GM19372 (cell line): Measurements from ENCODE around the gene B3GALNT1.
A peak's percentile ranks its signal among the peaks of the same experiment; 100 is the strongest.

ENCODE experiments used
- ATAC-seq: cut with Tn5 transposase; IDR thresholded peaks from one replicate; pipeline ENCODE4 v1.9.1; 2021; ENCODE audit warnings: mild to moderate bottlenecking, low read depth, moderate library complexity; ENCODE audit not compliant: unreplicated experiment

B3GALNT1 gene, protein sequence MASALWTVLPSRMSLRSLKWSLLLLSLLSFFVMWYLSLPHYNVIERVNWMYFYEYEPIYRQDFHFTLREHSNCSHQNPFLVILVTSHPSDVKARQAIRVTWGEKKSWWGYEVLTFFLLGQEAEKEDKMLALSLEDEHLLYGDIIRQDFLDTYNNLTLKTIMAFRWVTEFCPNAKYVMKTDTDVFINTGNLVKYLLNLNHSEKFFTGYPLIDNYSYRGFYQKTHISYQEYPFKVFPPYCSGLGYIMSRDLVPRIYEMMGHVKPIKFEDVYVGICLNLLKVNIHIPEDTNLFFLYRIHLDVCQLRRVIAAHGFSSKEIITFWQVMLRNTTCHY

DNA sequence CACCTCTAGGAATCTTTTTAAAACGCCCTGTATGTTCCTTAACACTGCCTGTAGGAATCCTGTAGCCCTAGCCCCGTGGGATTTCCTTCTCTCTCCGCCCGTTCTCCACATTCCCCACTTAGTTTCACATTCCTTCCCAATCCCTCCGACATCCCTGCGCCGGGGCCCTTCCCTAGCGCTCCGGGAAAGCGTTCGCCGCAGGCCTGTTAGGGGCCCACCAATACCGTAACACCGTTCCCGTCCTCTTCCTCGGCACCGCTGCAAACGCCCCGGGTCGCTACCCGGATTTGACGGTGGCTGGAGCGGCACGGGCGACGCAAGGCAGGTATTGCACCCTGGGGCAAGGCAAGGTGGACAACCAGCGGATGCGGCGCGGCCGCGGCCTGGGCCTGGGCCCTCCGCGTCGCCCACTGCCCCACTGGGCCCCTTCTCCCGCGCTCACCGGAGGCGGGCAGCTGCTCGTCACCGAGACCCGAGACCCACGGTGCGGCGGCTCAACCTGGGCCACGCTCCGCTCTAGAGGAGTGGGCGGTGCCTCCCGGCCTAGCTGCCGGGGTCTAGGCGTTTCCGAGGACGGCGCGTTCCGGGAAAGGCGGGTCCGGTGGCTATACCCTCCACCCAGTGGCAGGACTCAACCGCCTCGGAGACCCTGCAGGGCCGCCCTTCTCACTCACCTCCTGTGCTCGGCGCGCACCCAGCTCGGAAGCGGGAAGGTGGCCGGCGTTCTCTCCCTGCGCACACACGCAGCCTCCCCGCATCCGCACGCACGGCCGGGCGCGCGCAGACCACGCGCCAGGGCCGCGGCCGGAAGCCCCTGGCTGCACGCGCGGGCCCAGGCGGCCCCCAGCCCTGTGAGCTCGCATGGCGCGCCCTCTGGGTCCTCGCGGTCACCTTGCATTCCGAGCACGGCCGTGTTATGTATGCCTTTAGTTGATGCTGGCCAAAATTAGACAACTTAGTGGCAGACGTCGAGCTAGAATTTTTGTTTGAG, at the start of gene B3GALNT1:
Gene B3GALNT1, minus strand, starts transcription at position 789 of the 991 bp plus-strand sequence. CDS start 18,595 bp downstream, outside the sequence.
- peak; percentile 67 for ATAC-seq

DNA sequence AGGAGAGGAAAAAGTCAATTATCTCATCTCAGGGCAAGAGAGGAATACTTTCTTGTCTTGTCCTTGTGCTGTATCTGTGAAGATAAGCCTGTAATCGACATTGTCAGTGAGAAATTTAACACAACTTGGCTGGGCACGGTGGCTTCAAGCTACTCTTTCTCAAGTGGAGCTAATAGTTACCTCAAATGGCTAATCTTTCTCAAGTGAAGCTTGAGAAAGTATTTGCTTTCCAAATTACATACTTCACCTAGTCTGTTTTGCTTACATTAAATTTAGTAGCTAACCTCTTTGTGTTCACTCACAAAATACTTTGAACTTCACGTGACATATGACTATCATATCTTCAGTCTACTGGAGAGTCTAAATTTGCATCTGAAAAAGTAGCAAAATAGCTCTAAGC, 48.3 kb upstream of the B3GALNT1 start:
- ATAC-seq = no peak

DNA sequence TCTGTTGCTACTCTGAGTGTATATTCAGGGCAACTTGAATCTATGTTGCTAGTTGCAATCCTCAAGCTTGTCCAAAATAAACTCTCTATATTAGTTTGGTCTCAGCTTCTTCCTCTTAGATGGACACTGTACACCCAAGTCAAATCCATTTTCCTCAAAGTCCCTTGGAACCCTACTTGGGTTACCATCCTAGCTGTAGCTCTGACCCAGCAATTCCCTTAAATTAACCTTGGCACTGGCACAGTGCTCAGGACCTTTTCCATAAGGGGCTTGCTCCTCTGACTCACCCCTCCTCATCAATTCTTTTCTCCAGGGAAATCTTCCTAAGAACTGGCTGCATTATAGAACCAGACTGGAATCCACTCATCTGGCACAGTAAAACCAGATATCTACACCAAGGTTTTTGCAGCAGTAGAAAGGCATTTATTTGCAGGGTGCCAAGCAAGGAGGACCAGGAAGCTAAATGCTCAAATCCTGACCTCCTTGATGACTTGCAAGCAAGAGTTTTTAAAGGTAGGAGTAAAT, 44.9 kb upstream of the B3GALNT1 start:
- ATAC-seq = no peak

- no peak for ATAC-seq
Measured at GRCh38 chr3:161149529-161149928, 44.4 kb upstream of the B3GALNT1 start.

- ATAC-seq = no peak
Measured at GRCh38 chr3:161148832-161149475, 43.8 kb upstream of the B3GALNT1 start.

DNA sequence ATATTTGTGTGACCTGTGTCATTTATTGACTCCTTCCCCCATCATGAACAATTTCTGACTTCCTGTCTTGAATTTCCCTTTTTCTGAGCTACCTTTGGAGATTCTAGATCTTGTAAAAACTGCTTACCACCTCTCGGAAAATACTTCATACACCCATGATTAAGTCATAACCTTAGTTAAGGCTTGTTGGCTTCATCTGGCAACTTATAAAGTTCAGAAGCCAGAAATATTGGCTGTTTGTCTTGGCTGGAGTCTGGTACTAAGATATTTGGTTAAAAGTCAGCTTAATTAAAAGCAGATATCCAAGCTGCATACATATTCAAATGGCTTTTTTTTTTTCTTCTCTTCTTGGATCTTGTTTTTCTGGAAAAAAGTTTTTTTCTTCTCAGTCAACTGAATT, 37.3 kb upstream of the B3GALNT1 start:
- ATAC-seq = no peak

DNA sequence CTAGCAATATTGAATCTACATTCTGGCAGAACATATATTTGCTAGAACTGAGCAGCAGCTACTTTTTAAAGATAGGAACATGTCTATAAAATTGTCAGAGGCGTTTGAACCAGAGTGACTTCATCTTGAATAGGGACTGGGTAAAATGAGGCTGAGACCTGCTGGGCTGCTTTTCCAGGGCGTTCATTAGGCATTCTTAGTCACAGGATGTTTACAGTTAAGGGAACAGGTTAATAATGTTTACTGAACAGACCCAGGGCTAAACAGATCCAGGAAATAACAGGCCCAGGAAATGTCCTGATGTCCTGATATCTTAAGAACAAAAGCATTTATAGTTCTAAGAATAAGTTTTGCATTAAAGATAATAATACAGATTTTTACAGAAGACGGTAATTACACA, 34.5 kb upstream of the B3GALNT1 start:
- no peak for ATAC-seq

DNA sequence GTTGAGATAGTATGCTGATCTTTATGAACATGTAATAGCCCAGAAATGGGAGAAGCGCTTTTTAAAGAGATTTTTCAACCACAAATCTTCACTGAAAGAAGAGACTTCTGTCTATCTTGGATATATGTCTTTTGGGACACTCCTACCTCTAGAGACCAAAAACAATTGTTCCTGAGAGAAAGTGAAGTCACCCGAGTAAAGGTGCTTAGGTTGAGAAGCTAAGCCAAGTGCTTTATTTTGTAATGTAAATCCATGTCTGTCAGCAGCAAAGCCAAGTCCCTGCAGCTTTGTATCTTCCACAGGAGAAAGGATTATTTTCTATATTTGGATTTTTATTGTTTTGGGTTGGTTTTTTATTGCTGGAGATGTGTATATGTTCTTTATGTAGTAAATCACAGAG, 32.1 kb upstream of the B3GALNT1 start:
- no peak for ATAC-seq

DNA sequence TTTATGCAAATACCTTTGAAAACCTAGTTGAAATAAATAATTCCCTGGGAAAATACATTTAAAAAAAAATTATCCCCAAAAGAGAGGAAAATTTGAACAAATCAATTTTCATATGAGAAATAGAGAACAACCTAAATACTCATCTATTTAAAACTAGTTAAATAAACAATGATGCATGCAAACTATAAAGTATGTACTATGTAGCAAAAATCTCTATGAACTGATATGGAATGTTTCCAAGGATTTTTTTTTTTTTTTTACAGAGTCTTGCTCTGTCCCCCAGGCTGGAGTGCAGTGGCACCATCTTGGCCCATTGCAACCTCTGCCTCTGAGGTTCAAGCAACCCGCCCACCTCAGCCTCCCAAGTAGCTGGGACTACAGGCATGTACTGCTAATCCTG, 27.2 kb upstream of the B3GALNT1 start:
- ATAC-seq = no peak

GRCh38 chr3:161126495-161126894, 21.3 kb upstream of the B3GALNT1 start:
- ATAC-seq = no peak

DNA sequence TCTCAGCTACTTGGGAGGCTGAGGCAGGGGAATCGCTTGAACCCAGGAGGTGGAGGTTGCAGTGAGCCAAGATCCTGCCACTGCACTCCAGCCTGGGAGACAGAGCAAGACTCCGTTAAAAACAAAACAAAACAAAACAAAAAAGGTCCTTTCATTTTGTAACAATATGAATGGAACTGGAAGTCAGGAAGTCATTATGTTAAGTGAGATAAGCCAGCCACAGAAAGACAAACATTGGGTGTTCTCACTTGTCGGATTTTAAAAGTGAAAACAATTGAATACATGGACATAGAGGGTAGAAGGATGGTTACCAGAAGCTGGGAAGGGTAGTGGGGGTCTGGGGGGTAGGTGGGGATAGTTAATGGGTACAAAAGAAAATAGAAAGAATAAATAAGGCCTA, 12.5 kb upstream of the B3GALNT1 start:
- ATAC-seq = no peak

- ATAC-seq = no peak
Measured at GRCh38 chr3:161108840-161109239, 3.7 kb upstream of the B3GALNT1 start.

DNA sequence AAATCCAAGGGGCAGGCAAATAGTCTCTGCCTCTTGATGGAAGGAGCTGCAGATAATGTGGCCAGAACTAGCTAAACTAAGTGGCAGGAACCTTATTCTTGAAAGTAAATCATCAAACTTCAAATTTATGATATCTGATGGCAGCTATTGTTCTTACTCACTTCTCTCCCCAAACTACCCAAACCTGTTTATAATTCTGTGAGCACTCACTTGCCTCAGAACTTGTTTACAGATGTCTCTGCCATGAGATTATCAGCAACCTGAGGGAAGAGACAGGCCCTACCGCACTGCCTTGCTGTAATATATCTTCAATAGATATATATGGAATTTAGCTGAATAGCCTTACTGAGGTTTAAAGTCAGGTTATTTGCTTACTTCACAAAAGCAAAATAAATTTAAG, 2.2 kb upstream of the B3GALNT1 start:
- no peak for ATAC-seq

- no peak for ATAC-seq
Measured at GRCh38 chr3:161103776-161104385, 1.3 kb downstream of the B3GALNT1 start.

DNA sequence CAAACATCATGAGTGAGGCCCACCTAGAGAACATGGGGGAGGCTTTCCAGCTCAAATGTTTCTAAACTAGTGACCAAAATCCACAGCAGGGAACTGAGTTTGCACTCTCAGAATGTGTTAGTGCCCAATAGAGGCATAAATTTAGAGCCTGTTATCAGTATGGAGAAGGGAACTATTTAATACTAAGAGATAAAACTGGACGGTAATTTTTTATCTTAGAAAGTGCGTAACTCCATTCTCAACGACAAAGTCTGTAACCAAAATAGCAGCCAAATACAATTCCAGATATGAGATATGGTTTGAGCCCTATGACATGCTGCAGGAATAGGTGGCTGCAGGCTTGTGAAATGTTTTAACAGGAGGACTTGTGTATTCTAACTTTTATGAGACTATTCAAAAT, 3.5 kb downstream of the B3GALNT1 start:
- no peak for ATAC-seq

DNA sequence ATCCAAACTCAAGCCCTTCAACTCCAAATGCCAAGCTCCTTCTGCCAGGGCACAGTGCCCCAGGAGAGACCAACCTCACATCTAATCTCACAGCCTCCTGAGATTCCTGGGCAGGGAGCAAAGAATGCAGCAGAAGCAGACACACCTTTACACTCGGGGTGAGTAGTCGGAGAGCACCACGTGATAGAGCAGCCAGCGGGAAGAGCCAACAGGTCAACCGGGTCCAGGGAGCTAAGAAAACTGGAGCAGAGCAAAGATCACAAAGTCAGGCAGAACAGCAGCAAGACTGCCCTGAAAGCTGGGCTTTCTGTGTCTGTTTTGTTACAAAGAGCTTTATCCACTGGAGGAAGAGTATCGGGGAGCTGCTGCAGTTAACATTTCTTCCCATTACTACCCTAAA, 4.2 kb downstream of the B3GALNT1 start:
- no peak for ATAC-seq

GRCh38 chr3:161096771-161097367, 8.3 kb downstream of the B3GALNT1 start:
- no peak for ATAC-seq

DNA sequence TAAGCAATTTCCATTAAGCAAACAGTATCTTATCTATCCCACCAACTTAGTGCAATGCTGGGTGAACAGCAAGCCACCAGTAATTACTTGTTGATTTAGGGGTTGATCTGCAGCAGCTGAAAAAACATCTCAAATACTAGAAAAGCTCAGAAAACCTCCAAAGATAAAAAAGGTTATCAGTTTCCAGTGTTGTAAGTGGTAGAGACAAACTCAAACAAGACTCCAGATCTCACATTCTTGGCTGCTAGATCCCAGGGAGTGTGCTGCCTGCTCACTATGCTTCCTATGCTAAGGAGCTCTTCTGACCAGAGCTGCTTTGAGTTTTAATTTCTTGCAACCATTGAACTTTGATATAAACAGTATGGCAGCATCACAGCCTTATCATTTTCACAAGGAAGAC, 11.3 kb downstream of the B3GALNT1 start:
- no peak for ATAC-seq

DNA sequence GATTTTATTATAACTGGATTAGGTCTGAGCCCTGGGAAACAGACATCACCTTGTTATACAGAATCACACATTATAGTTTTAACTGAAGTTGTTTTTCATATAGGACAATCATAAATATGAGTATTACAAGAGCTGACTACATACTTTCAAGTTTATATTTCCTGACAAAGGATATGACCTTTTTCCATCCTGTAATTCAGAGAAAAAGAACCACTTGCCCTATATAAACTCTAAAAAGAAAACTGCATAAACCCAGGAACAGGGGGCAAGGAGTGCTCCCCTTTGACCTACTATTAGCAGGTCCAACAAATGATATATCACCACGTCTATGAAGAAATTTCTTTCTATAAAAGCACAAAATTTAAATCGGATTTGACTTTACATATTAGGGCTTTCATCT, 20.9 kb downstream of the B3GALNT1 start:
- no peak for ATAC-seq

- no peak for ATAC-seq
Measured at GRCh38 chr3:161083131-161083530, 22.0 kb downstream of the B3GALNT1 start.
